ENCODE results near the gene SNX25. TPM values are rescaled to one million over a fixed set of nuclear protein-coding genes. Genes with fewer than 3 reads are reported as not detected.

Gene SNX25
- total RNA-seq, 4 donors from 2014 or later: 11.3 to 17.3 (median 13.4) TPM

GRCh38 chr4:185261946-185262345, 52.5 kb downstream of the SNX25 start:
- no peak overlapping the region for H3K4me3 ChIP-seq
- TF ChIP-seq POLR2A (IDR thresholded peaks at IDR 0.05) (no peak), CTCF (IDR thresholded peaks at IDR 0.05 in 4 of 5, conservative IDR thresholded peaks at IDR 0.05 in 1 of 5) (no peak)
- intact Hi-C loops (cut with DNase I; ENCODE audit: low total_unique reads): no loop called here
- H3K27ac ChIP-seq: no peak overlapping the region
- H3K4me1 ChIP-seq: peaks cover 7 to 12% of the 10 kb centered on the region in 2 donors
- DNase-seq: no peak
- in situ Hi-C loops (cut with MboI; ENCODE audit: low sequenced_read_pairs in 4 of 4): no loop called here
- H3K36me3 ChIP-seq: no peaks in the 10 kb centered on the region
- no peaks in the 10 kb centered on the region for H3K27me3 ChIP-seq
- no peak for ATAC-seq
- no peaks in the 10 kb centered on the region for H3K9me3 ChIP-seq

- Histone ChIP-seq H3K27me3 (no peaks in the 10 kb centered on the region), H3K27ac (no peak overlapping the region), H3K9me3 (no peaks in the 10 kb centered on the region), H3K36me3 (peaks cover 0 to 4% of the 10 kb centered on the region in 2 donors), H3K4me1 (peaks cover 3 to 12% of the 10 kb centered on the region in 2 donors), H3K4me3 (no peak overlapping the region)
- DNase-seq: no peak
- no peak for ATAC-seq
- TF ChIP-seq POLR2A (IDR thresholded peaks at IDR 0.05) (no peak), CTCF (IDR thresholded peaks at IDR 0.05 in 4 of 5, conservative IDR thresholded peaks at IDR 0.05 in 1 of 5) (no peak)
- intact Hi-C loops (cut with DNase I; ENCODE audit: low total_unique reads): no loop called here
- in situ Hi-C loops (cut with MboI; ENCODE audit: low sequenced_read_pairs in 4 of 4): no loop called here
Observed at GRCh38 chr4:185263419-185263818, 54.0 kb downstream of the SNX25 start.

- H3K27ac ChIP-seq: no peak overlapping the region
- TF ChIP-seq POLR2A (IDR thresholded peaks at IDR 0.05) (no peak), CTCF (IDR thresholded peaks at IDR 0.05 in 4 of 5, conservative IDR thresholded peaks at IDR 0.05 in 1 of 5) (no peak)
- peaks cover 0 to 4% of the 10 kb centered on the region in 2 donors for H3K36me3 ChIP-seq
- H3K4me3 ChIP-seq: no peak overlapping the region
- no peaks in the 10 kb centered on the region for H3K9me3 ChIP-seq
- no peak for DNase-seq
- no peaks in the 10 kb centered on the region for H3K27me3 ChIP-seq
- intact Hi-C loops (cut with DNase I; ENCODE audit: low total_unique reads) (no loop called here), in situ Hi-C loops (cut with MboI; ENCODE audit: low sequenced_read_pairs in 4 of 4) (no loop called here)
- H3K4me1 ChIP-seq: peaks cover 0 to 5% of the 10 kb centered on the region in 2 donors
- ATAC-seq: no peak
Observed at GRCh38 chr4:185265942-185266341, 56.5 kb downstream of the SNX25 start.

GRCh38 chr4:185269286-185269685, 59.9 kb downstream of the SNX25 start:
- no peak for DNase-seq
- peaks cover 2 to 5% of the 10 kb centered on the region in 2 donors for H3K4me1 ChIP-seq
- H3K27ac ChIP-seq: no peak overlapping the region
- H3K4me3 ChIP-seq: no peak overlapping the region
- no peaks in the 10 kb centered on the region for H3K27me3 ChIP-seq
- in situ Hi-C loops (cut with MboI; ENCODE audit: low sequenced_read_pairs in 4 of 4) (no loop called here), intact Hi-C loops (cut with DNase I; ENCODE audit: low total_unique reads) (no loop called here)
- H3K36me3 ChIP-seq: peaks cover 0 to 4% of the 10 kb centered on the region in 2 donors
- H3K9me3 ChIP-seq: no peaks in the 10 kb centered on the region
- ATAC-seq: no peak
- TF ChIP-seq POLR2A (IDR thresholded peaks at IDR 0.05) (no peak), CTCF (IDR thresholded peaks at IDR 0.05 in 4 of 5, conservative IDR thresholded peaks at IDR 0.05 in 1 of 5) (no peak)

- intact Hi-C loops (cut with DNase I; ENCODE audit: low total_unique reads): no loop called here
- Histone ChIP-seq H3K27ac (no peak overlapping the region), H3K36me3 (peaks cover 0 to 4% of the 10 kb centered on the region in 2 donors), H3K4me1 (peaks cover 8 to 10% of the 10 kb centered on the region in 2 donors), H3K27me3 (no peaks in the 10 kb centered on the region), H3K9me3 (no peaks in the 10 kb centered on the region), H3K4me3 (no peak overlapping the region)
- ATAC-seq: no peak
- DNase-seq: no peak
- TF ChIP-seq CTCF (IDR thresholded peaks at IDR 0.05 in 4 of 5, conservative IDR thresholded peaks at IDR 0.05 in 1 of 5): no peak
- no peak for TF ChIP-seq POLR2A (IDR thresholded peaks at IDR 0.05)
- in situ Hi-C loops (cut with MboI; ENCODE audit: low sequenced_read_pairs in 4 of 4): no loop called here
Observed at GRCh38 chr4:185270037-185270436, 60.6 kb downstream of the SNX25 start.

Data from gastrocnemius medialis (tissue), 4 donors.